ACC112 (cell line): ENCODE measurements around the gene ST8SIA6.
"Not testable (repeated sequence)": the region's sequence is repeated elsewhere in the genome, so short reads cannot be mapped to it uniquely, and the experiment has no call there.

Experiments used
- H2AFZ ChIP-seq: fragments of 200-600 bp; sonication (generic); one replicate; pipeline ENCODE4 v1.6.0; 2017; ENCODE audit warnings: antibody characterized with exemption, low read length; ENCODE audit not compliant: unreplicated experiment
- H3K27ac ChIP-seq: fragments of 200-600 bp; sonication (generic); 2 replicates; pipeline ENCODE4 v1.5.1; 2014; ENCODE audit warnings: low read depth, mild to moderate bottlenecking, antibody characterized with exemption, low read length, moderate library complexity
- H3K27me3 ChIP-seq: fragments of 200-600 bp; sonication (generic); 2 replicates; pipeline ENCODE4 v1.6.1; 2014; ENCODE audit warnings: mild to moderate bottlenecking, antibody characterized with exemption, low read length, moderate library complexity, mixed read lengths; ENCODE audit not compliant: insufficient read depth
- H3K36me3 ChIP-seq: fragments of 200-600 bp; sonication (generic); 2 replicates; pipeline ENCODE4 v1.6.1; 2016; ENCODE audit warnings: mild to moderate bottlenecking, antibody characterized with exemption, low read length, moderate library complexity, mixed read lengths; ENCODE audit not compliant: insufficient read depth
- H3K4me1 ChIP-seq: fragments of 200-600 bp; sonication (generic); one replicate; pipeline ENCODE4 v1.6.1; 2016; ENCODE audit warnings: low read length, mixed read lengths; ENCODE audit not compliant: insufficient read depth, unreplicated experiment, control insufficient read depth
- H3K4me3 ChIP-seq: fragments of 200-600 bp; sonication (generic); 2 replicates; pipeline ENCODE4 v1.5.1; 2014; ENCODE audit warnings: mild to moderate bottlenecking, low read depth, low read length
- H3K79me2 ChIP-seq: fragments of 200-600 bp; sonication (generic); one replicate; pipeline ENCODE4 v1.6.0; 2016; ENCODE audit warnings: low read length; ENCODE audit not compliant: control insufficient read depth, unreplicated experiment, insufficient read depth

Gene ST8SIA6

GRCh38 chr10:17436578-17436977, 17.8 kb downstream of the ST8SIA6 start:
- not testable (repeated sequence) for H3K79me2 ChIP-seq, H2AFZ ChIP-seq, H3K36me3 ChIP-seq, H3K27ac ChIP-seq, H3K27me3 ChIP-seq, H3K4me3 ChIP-seq, H3K4me1 ChIP-seq

- H3K79me2 ChIP-seq, result no peaks in the 10 kb centered on the region
- H3K27ac ChIP-seq, result no peak overlapping the region
- no peaks in the 10 kb centered on the region for H3K36me3 ChIP-seq
- H2AFZ ChIP-seq, result no peak overlapping the region
- H3K4me1 ChIP-seq, result peaks cover 9% of the 10 kb centered on the region
- H3K4me3 ChIP-seq, result no peak overlapping the region
- no peaks in the 10 kb centered on the region for H3K27me3 ChIP-seq
These were observed 18.4 kb downstream of the ST8SIA6 start for GRCh38 chr10:17435953-17436352.

GRCh38 chr10:17435187-17435586, 19.2 kb downstream of the ST8SIA6 start:
- Histone ChIP-seq H3K36me3 (no peaks in the 10 kb centered on the region), H3K27me3 (no peaks in the 10 kb centered on the region), H3K4me1 (peaks cover 9% of the 10 kb centered on the region), H3K27ac (no peak overlapping the region), H2AFZ (no peak overlapping the region), H3K79me2 (no peaks in the 10 kb centered on the region), H3K4me3 (no peak overlapping the region)

- Histone ChIP-seq H3K4me1 (peaks cover 9% of the 10 kb centered on the region), H3K27ac (no peak overlapping the region), H2AFZ (no peak overlapping the region), H3K4me3 (no peak overlapping the region), H3K79me2 (no peaks in the 10 kb centered on the region), H3K27me3 (no peaks in the 10 kb centered on the region), H3K36me3 (no peaks in the 10 kb centered on the region)
These were observed 21.7 kb downstream of the ST8SIA6 start for GRCh38 chr10:17432723-17433122.

GRCh38 chr10:17431871-17432311, 22.5 kb downstream of the ST8SIA6 start:
- H3K4me3 ChIP-seq, result no peak overlapping the region
- H3K36me3 ChIP-seq, result no peaks in the 10 kb centered on the region
- H2AFZ ChIP-seq, result no peak overlapping the region
- peaks cover 9% of the 10 kb centered on the region for H3K4me1 ChIP-seq
- no peak overlapping the region for H3K27ac ChIP-seq
- no peaks in the 10 kb centered on the region for H3K27me3 ChIP-seq
- no peaks in the 10 kb centered on the region for H3K79me2 ChIP-seq

- Histone ChIP-seq H2AFZ (no peak overlapping the region), H3K36me3 (no peaks in the 10 kb centered on the region), H3K27ac (no peak overlapping the region), H3K79me2 (no peaks in the 10 kb centered on the region), H3K27me3 (no peaks in the 10 kb centered on the region), H3K4me1 (peaks cover 9% of the 10 kb centered on the region), H3K4me3 (no peak overlapping the region)
These were observed 23.6 kb downstream of the ST8SIA6 start for GRCh38 chr10:17430647-17431355.

- no peak overlapping the region for H3K4me3 ChIP-seq
- no peaks in the 10 kb centered on the region for H3K27me3 ChIP-seq
- H3K36me3 ChIP-seq, result no peaks in the 10 kb centered on the region
- no peak overlapping the region for H2AFZ ChIP-seq
- H3K79me2 ChIP-seq, result no peaks in the 10 kb centered on the region
- peaks cover 9% of the 10 kb centered on the region for H3K4me1 ChIP-seq
- H3K27ac ChIP-seq, result no peak overlapping the region
These were observed 24.9 kb downstream of the ST8SIA6 start for GRCh38 chr10:17429490-17429889.

GRCh38 chr10:17428351-17429097, 25.9 kb downstream of the ST8SIA6 start:
- H3K27me3 ChIP-seq, result no peaks in the 10 kb centered on the region
- H2AFZ ChIP-seq, result no peak overlapping the region
- no peak overlapping the region for H3K27ac ChIP-seq
- H3K36me3 ChIP-seq, result no peaks in the 10 kb centered on the region
- no peak overlapping the region for H3K4me3 ChIP-seq
- peaks cover 9% of the 10 kb centered on the region for H3K4me1 ChIP-seq
- no peaks in the 10 kb centered on the region for H3K79me2 ChIP-seq

GRCh38 chr10:17427666-17428350, 26.6 kb downstream of the ST8SIA6 start:
- H3K4me3 ChIP-seq, result no peak overlapping the region
- H3K79me2 ChIP-seq, result no peaks in the 10 kb centered on the region
- peaks cover 9% of the 10 kb centered on the region for H3K4me1 ChIP-seq
- H3K36me3 ChIP-seq, result no peaks in the 10 kb centered on the region
- H3K27ac ChIP-seq, result no peak overlapping the region
- H2AFZ ChIP-seq, result no peak overlapping the region
- no peaks in the 10 kb centered on the region for H3K27me3 ChIP-seq

GRCh38 chr10:17427201-17427600, 27.2 kb downstream of the ST8SIA6 start:
- H3K36me3 ChIP-seq, result no peaks in the 10 kb centered on the region
- H3K27me3 ChIP-seq, result no peaks in the 10 kb centered on the region
- H2AFZ ChIP-seq, result no peak overlapping the region
- H3K27ac ChIP-seq, result no peak overlapping the region
- no peaks in the 10 kb centered on the region for H3K79me2 ChIP-seq
- H3K4me3 ChIP-seq, result no peak overlapping the region
- H3K4me1 ChIP-seq, result peaks cover 6% of the 10 kb centered on the region
